LNCaP clone FGC (cell line): ENCODE results near the gene LUZP2.

ENCODE experiments used
- DNase-seq: peaks from one replicate; pipeline ENCODE4 v3.0.0-alpha.2; 2011; ENCODE audit warnings: low read depth
- H3K4me3 ChIP-seq: 2 replicates; pipeline ENCODE4 v1.5.1; 2011; ENCODE audit warnings: mild to moderate bottlenecking, low read depth, low read length, control low read depth
- CTCF ChIP-seq: IDR thresholded peaks from 2 replicates; pipeline ENCODE4 v1.5.1; 2012; ENCODE audit warnings: mild to moderate bottlenecking; ENCODE audit not compliant: control insufficient read depth, insufficient read depth; ENCODE audit errors: extremely low read depth

Gene LUZP2

DNA sequence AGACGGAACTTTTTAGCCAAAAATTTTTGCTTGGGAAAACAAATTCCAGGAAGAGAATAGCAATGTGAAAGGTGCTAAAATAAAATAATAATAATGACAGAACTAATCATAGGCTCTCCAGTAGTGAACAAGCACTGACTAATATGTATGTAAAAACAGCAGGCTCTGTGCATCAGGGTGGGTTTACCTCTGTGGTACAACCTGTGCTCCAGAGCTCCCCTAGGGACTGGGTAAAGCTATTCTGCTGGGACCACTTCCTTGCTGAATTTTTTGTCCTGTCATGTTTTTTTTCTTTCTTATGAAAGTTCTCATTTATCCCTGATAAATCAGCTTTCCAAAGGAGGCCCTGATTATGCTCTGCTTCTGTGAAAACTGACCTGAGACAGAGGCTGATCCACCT is 18.8 kb downstream of the LUZP2 start:
- no peak overlapping the region for H3K4me3 ChIP-seq
- TF ChIP-seq CTCF: no peak
- DNase-seq: no peak

GRCh38 chr11:24516638-24517037 is 19.8 kb downstream of the LUZP2 start:
- H3K4me3 ChIP-seq: no peak overlapping the region
- TF ChIP-seq CTCF: no peak
- no peak for DNase-seq

DNA sequence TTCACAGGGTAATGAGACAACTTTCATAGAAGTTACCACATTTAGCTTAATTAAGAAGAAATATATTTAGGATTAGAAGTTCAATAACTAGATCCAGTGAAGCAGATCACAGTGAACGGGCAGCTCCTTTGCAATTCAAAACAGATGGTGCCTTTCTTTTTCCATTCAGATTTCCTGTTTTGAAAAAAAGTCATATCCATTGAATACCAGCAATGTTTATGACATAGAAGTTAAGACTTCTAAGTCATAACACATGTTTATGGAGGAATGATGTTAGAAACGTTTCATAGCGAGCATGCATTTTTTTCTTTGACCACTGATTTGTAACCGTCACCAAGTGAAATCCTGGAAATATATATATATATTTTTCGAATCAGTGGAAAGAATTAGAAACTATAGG is 24.7 kb downstream of the LUZP2 start:
- no peak for TF ChIP-seq CTCF
- H3K4me3 ChIP-seq: no peak overlapping the region
- no peak for DNase-seq

GRCh38 chr11:24524156-24524555 is 27.3 kb downstream of the LUZP2 start:
- no peak for TF ChIP-seq CTCF
- no peak for DNase-seq

GRCh38 chr11:24531528-24531927 is 34.7 kb downstream of the LUZP2 start:
- DNase-seq: no peak
- no peak for TF ChIP-seq CTCF
- no peak overlapping the region for H3K4me3 ChIP-seq

More at GRCh38 chr11:24524156-24524555, 27.3 kb downstream of the LUZP2 start:
- H3K4me3 ChIP-seq: no peak overlapping the region

DNA sequence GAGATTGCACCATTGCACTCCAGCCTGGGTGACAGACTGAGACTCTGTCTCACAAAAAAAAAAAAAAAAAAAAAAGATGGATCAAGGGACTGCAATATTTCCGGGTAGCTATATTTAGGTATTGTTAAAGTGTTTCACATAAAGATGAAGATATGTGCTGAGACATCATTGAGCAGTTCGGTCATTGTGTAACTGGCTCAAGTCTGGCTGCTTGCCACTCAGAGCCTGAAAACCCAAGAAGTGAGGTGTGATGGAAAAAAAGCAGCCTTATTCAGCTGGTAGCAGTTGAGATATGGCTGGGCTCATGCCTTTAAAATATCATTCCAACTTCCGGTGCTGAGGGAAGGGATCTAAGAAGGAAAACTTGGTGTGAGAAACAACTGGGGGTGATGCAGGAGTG is 46.9 kb downstream of the LUZP2 start:
- TF ChIP-seq CTCF: no peak
- H3K4me3 ChIP-seq: no peak overlapping the region
- DNase-seq: no peak

DNA sequence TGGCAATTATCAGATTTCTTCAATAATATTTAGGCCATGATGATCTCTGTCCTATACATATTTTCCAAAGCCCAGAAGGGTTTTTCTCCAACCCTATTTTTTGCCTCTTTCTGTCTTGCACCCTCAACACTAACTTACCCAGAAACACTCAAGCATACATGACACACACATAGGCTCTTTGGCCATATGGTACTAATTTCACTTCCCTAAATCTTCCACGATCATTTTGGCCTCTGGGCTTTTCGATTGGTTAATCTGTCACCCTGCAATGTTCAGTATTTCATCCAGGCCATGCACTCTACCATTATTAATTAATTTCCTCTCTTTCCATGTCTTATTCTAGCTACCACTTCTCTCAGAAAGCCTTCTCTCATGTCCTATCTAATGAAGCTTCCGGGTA is 59.8 kb downstream of the LUZP2 start:
- no peak for DNase-seq
- TF ChIP-seq CTCF: no peak
- H3K4me3 ChIP-seq: no peak overlapping the region
